Spleen (tissue), 7 donors: ENCODE measurements around the gene UFSP1.

Source experiments
- CTCF ChIP-seq, 11 experiments: fragments of 200-600 bp in 7 of 11; fragments of 450-650 bp in 4 of 11; sonication (generic) in 4 of 11; IDR thresholded peaks in 8 of 11; conservative IDR thresholded peaks in 3 of 11; 1 replicate in 7 of 11; 2 replicates in 4 of 11; pipeline versions ENCODE4 v1.4.0 to v1.8.0; 2016 to 2021; ENCODE audit warnings: antibody characterized with exemption in 11 of 11, inconsistent platforms in 4 of 11, mild to moderate bottlenecking in 1 of 11
- POLR2A ChIP-seq, 3 donors: fragments of 450-650 bp; IDR thresholded peaks; one replicate each; pipeline ENCODE4 v1.5.1; 2017; ENCODE audit warnings: antibody characterized with exemption in 3 of 3, mild to moderate bottlenecking in 1 of 3
- donor health status: DM: no; HTN: no; CAD: no; lungs with moderate emphysema.
- donor health status: DM: no; HTN: no; CAD: no.
- donor health status: DM: no; HTN: no; CAD: no.

DNA sequence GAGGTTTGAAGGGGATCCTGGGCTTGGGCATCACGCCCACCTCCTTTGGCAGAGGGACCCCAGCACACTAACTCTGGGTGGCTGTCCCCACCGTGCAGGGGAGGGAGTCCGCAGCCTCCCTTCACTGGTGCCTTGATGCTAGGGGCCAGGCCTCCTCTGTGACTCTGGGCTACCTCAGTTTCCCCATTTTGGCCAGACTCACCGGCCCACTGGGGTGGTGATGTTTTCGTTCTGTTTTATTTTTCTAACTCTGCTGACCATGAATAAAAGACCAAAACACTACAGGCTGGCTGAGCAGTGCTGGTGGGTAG lies 22.8 kb downstream of the UFSP1 start:
- TF ChIP-seq CTCF (IDR thresholded peaks at IDR 0.05 in 8 of 11, conservative IDR thresholded peaks at IDR 0.05 in 3 of 11) = no peak
- no peak for TF ChIP-seq POLR2A (IDR thresholded peaks at IDR 0.05)
